Activated CD8-positive, alpha-beta T cell treated with anti-CD3 and anti-CD28 coated beads for 36 hours (primary cell): ENCODE results near the gene COL11A2. TPM values are rescaled to one million over a fixed set of nuclear protein-coding genes. Genes with fewer than 3 reads are reported as not detected.

Experiments
- ATAC-seq: fragments of 200-7000 bp; cut with Tn5 transposase; one replicate; pipeline ENCODE4 v1.10.0; 2021; ENCODE audit warnings: mild to moderate bottlenecking, moderate library complexity
- CTCF ChIA-PET: fragments of 350-600 bp; sonication (Branson Sonifier 250); formaldehyde crosslinking; loops from one replicate; lab custom pipeline; 2021; ENCODE audit warnings: antibody characterized with exemption; lab: Charles Lee
- POLR2A ChIA-PET: fragments of 350-600 bp; sonication (Branson Sonifier 250); formaldehyde crosslinking; loops from one replicate; lab custom pipeline; 2021; ENCODE audit warnings: antibody characterized with exemption; lab: Charles Lee
- DNase-seq: peaks from one replicate; pipeline ENCODE4 v3.0.0-alpha.2; 2020
- H3K27ac Mint-ChIP-seq: one replicate; pipeline ENCODE4 v1.8.0; 2021; ENCODE audit warnings: mild to moderate bottlenecking, mixed read lengths
- H3K27me3 Mint-ChIP-seq: one replicate; pipeline ENCODE4 v1.8.0; 2021; ENCODE audit warnings: mixed read lengths
- H3K36me3 Mint-ChIP-seq: one replicate; pipeline ENCODE4 v1.8.0; 2021; ENCODE audit warnings: low read depth, mixed read lengths
- H3K4me1 Mint-ChIP-seq: one replicate; pipeline ENCODE4 v1.8.0; 2021; ENCODE audit warnings: low read depth, mixed read lengths
- H3K4me3 Mint-ChIP-seq: one replicate; pipeline ENCODE4 v1.8.0; 2021; ENCODE audit warnings: mild to moderate bottlenecking, moderate library complexity, mixed read lengths
- H3K9me3 Mint-ChIP-seq: one replicate; pipeline ENCODE4 v1.8.0; 2021; ENCODE audit warnings: mixed read lengths
- CTCF ChIP-seq: fragments of 200-600 bp; IDR thresholded peaks from one replicate; pipeline ENCODE4 v1.8.0; 2022; ENCODE audit warnings: antibody characterized with exemption, mild to moderate bottlenecking
- intact Hi-C: fragments of 100-400 bp; cut with micrococcal nuclease; formaldehyde crosslinking; loops from one replicate; pipeline ENCODE4 v1.10.0; 2022
- total RNA-seq, 2 experiments: library from RNA; stranded (reverse); gene quantifications; one replicate each; pipeline ENCODE4 v1.2.3, GENCODE V29; 2021

COL11A2 gene
- total RNA-seq, 2 experiments from 2014 or later, result 1.3 to 1.4 TPM

- Mint-ChIP-seq H3K36me3 (peaks cover 14% of the 10 kb centered on the region), H3K27ac (no peak overlapping the region), H3K27me3 (peaks cover 14% of the 10 kb centered on the region), H3K9me3 (no peaks in the 10 kb centered on the region), H3K4me3 (no peak overlapping the region), H3K4me1 (peaks cover 17% of the 10 kb centered on the region)
- ChIA-PET CTCF (interaction anchor here (0.7 to 2.0 kb wide), 6 partner anchors 7 to 66 kb away, joined by 3 to 8 read pairs (median 5); no protein-coding TSS in a partner anchor), POLR2A (interaction anchor here (1.0 to 2.1 kb wide), 3 partner anchors 12 to 18 kb away, joined by 5 to 6 read pairs (median 5); partner anchors contain the start of genes HSD17B8 and RING1)
- no peak for TF ChIP-seq CTCF
- intact Hi-C loops, result no loop called here
- ATAC-seq (no peak), DNase-seq (no peak)
Observed at GRCh38 chr6:33190504-33191107, 1.7 kb downstream of the COL11A2 start.

GRCh38 chr6:33189625-33190448 lies 2.4 kb downstream of the COL11A2 start:
- H3K9me3 Mint-ChIP-seq, result no peaks in the 10 kb centered on the region
- H3K27me3 Mint-ChIP-seq, result peaks cover 14% of the 10 kb centered on the region
- H3K4me3 Mint-ChIP-seq, result no peak overlapping the region
- POLR2A ChIA-PET, result interaction anchor here (0.8 to 2.1 kb wide), 4 partner anchors 10 to 19 kb away, joined by 3 to 6 read pairs (median 5); partner anchors contain the start of genes HSD17B8, RING1 and RXRB
- H3K36me3 Mint-ChIP-seq, result peaks cover 7% of the 10 kb centered on the region
- H3K27ac Mint-ChIP-seq, result no peak overlapping the region
- CTCF ChIA-PET, result interaction anchor here (0.7 to 2.0 kb wide), 7 partner anchors 8 to 66 kb away, joined by 3 to 8 read pairs (median 3); no protein-coding TSS in a partner anchor
- ATAC-seq, result no peak
- DNase-seq, result no peak
- H3K4me1 Mint-ChIP-seq, result peaks cover 17% of the 10 kb centered on the region
- TF ChIP-seq CTCF, result no peak
- intact Hi-C loops, result no loop called here

DNA sequence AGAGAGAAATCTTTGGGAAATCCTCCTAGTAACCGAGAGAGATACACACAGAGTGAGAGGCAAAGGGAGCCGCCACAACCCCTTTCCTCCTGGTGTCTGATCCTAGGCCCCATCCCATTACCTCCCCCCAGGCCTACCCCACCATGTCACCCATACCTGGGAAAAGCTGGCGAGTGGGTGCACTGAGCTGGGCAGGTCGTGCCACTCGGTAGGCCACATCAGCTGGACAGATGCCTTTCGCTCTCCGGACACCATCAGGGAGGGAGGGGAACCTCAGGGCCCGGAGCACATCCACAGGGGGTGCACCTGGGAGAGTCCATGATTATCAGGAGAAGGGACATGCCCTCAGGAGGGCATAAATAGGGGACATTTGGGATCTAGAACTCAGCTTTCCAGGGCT lies 3.1 kb downstream of the COL11A2 start:
- CTCF ChIA-PET, result interaction anchor here (1.0 to 2.0 kb wide), 4 partner anchors 9 to 63 kb away, joined by 3 to 8 read pairs (median 8); no protein-coding TSS in a partner anchor
- H3K27ac Mint-ChIP-seq, result no peak overlapping the region
- no peak for TF ChIP-seq CTCF
- H3K27me3 Mint-ChIP-seq, result peaks cover 14% of the 10 kb centered on the region
- DNase-seq (no peak), ATAC-seq (no peak)
- H3K4me3 Mint-ChIP-seq, result no peak overlapping the region
- intact Hi-C loops, result no loop called here
- H3K4me1 Mint-ChIP-seq, result peaks cover 20% of the 10 kb centered on the region
- POLR2A ChIA-PET, result interaction anchor here (1.4 to 2.1 kb wide), 2 partner anchors 14 to 16 kb away, joined by 5 to 6 read pairs; partner anchors contain the start of gene HSD17B8
- H3K36me3 Mint-ChIP-seq, result peaks cover 5% of the 10 kb centered on the region
- peaks cover 2% of the 10 kb centered on the region for H3K9me3 Mint-ChIP-seq

DNA sequence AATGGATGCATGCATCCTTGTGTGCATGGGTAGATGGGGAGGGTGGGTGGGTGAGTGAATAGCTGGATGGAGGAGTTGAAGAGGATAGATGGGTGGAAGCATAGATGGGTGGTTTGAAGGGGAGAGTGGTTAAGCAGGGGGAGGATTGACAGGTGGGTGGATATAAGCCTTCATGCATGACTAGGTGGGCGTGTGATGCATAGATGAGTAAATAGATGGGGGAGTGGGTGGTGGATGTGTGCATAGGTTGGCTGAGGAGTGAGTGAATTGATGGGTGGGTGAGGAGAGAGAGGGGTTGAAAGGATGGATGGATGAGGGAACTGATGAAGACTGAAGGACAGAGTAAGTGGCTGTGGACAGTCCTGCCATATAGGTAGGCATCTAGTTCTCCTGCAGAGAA lies 4.5 kb downstream of the COL11A2 start:
- intact Hi-C loops, result no loop called here
- no peak for TF ChIP-seq CTCF
- H3K27ac Mint-ChIP-seq, result no peak overlapping the region
- peaks cover 14% of the 10 kb centered on the region for H3K9me3 Mint-ChIP-seq
- H3K4me1 Mint-ChIP-seq, result peaks cover 23% of the 10 kb centered on the region
- ATAC-seq, result no peak
- ChIA-PET POLR2A (no interaction called here), CTCF (no interaction called here)
- peaks cover 14% of the 10 kb centered on the region for H3K36me3 Mint-ChIP-seq
- DNase-seq, result no peak
- H3K4me3 Mint-ChIP-seq, result no peak overlapping the region
- H3K27me3 Mint-ChIP-seq, result peaks cover 14% of the 10 kb centered on the region
